GM19238 (cell line): ENCODE results near the gene ERGIC1.

ENCODE experiments used
- DNase-seq: peaks from one replicate; pipeline ENCODE4 v3.0.0; 2011; ENCODE audit warnings: low spot score; ENCODE audit not compliant: insufficient read length

The ERGIC1 gene

GRCh38 chr5:172919525-172920446 lies 85.7 kb downstream of the ERGIC1 start:
- DNase-seq = no peak

GRCh38 chr5:172920447-172920849 lies 86.4 kb downstream of the ERGIC1 start:
- no peak for DNase-seq

- DNase-seq = no peak
Observed at GRCh38 chr5:172920995-172921394, 86.9 kb downstream of the ERGIC1 start.

- no peak for DNase-seq
Observed at GRCh38 chr5:172921906-172922305, 87.9 kb downstream of the ERGIC1 start.

DNA sequence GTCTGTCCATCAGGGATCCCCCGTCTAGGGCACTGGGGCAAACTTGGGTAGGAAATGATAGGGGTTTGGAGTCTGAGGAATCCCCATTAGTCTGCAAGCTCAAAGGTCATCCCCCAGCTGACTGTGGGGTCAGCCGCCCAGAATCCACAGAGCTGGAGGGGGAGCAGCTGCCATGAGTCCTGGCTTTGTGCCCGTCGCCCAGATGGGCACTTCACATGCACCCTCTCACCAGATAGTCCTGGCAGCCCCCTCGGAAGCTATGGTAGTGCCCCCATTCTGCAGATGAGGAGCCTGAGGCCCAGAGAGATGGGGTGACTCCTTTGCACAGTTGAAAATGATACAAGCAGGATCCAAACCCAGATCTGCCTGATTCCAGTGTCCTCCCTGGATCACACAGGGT lies 89.5 kb downstream of the ERGIC1 start:
- DNase-seq = no peak

DNA sequence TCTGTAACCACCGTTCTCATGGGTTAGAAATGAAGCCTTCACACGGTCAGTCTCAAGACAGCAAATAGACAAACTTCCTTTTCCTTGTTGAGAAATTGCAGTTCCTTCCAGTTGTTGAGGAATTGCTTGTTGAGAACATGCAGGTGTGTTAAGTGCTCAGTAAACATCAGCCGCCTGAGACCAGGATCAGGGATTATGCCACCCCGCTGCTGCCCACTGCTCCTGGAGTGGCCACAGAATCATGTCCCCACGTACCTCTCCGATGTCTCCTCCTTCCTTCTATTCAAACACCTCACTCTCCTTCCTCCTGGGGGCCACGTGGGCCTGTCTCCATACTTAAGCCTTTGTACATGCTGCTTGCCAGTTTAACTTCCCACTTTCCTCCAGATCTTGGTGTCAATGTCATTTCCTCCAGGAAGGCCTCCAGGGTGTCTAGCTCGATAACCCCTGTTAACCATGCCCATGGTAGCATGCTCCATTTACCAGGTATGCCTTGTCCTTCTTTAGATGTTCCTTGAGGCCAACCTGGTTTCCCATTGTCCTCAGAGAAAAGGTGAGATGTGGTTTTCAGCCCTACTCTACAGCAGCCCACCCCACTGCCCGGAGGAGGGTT lies 91.4 kb downstream of the ERGIC1 start:
- DNase-seq = no peak

- DNase-seq = no peak
Observed at GRCh38 chr5:172926008-172926523, 92.0 kb downstream of the ERGIC1 start.

DNA sequence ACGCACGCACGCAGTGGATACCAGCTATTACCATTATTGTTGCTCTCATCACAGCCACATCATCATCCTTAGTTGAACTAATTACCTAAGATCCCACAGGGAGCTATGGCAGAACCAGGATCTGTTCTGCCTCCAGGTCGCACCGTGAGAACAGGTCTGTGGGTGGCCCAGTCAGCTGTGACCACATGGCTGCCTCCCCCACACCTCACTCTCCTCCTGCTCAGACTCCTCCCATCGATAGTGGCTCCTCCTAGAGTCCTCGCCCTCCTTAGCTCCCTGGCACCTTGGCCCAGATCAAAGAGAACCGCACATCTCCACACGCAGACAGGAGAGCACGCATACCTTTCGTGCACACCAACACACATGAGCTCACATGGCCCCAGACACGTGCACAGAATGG lies 92.7 kb downstream of the ERGIC1 start:
- no peak for DNase-seq

- no peak for DNase-seq
Observed at GRCh38 chr5:172929371-172929838, 95.4 kb downstream of the ERGIC1 start.

DNA sequence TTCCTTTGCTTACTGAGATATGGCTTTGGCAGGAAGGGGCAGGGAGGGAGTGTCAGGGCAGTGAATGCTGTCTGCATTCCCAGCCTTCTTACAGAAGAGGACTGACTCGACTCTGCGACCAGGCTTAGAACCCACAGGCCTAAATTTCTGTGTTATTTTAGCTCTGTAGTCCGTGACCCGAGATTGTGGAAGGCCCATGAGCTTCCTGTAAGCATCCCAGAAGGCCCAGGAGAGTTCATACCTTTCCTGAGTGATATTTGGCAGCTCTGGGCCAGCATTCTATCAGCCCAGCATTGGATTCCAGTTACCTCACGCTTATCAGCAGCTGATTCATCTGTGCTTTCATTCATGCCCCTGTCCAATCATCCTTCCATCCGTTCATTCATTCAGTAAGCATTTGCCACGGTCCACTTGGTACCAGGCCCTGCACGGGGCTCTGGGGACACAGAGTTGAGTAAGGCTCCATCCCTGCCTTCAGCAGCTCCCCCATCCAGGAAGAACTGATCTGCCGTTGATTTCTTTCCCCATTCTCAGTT lies 97.0 kb downstream of the ERGIC1 start:
- no peak for DNase-seq

DNA sequence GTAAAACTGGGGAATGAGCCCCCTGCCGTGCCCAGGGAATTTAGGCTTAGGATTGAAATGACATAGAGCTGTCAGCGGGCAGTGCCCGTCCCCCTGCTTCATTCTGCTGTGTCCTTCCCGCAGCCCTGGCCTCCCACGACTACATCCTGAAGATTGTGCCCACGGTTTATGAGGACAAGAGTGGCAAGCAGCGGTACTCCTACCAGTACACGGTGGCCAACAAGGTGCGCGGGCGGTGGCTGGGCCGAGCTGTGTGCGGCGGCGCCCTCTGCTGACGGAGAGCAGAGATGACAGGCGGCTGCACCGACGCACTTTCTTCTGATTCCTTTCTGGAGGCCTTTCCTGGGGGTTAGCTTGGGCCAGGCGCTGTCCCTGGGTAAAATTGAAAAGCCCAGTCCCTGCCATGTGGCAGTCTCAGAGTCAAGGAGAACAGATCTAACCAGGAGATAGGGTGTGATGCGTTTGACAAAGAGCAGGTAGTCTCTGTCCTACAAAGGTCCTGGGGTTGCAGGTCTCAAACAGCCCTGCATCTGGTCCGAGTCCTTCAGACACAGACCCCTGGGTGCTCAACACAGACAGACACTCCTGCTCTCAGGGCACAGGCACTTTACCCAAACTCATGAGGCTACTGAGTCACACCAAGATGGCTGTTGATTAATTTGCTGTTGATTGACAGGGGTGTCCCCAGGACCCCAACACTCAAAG lies 98.4 kb downstream of the ERGIC1 start:
- peak; percentile 75 for DNase-seq

DNA sequence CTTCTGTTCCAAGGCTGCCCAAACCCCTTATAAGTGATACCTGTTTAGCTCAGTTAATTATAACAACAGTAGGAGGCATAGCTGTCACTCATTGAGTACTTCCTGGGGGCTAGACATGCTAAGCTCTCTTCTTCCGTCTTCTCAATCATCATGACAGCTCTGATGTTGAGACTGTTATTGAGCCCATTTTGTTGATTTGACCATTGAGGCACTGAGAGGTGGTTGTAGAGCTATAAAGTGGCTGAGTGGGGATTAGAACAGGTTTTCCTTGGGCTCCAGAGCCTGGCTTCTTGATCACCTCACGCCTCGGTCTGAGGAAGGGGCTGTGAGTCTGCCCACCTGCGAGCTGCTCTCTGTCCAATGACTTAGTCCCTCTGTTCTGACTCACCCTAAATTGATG lies 99.2 kb downstream of the ERGIC1 start:
- DNase-seq = no peak

GRCh38 chr5:172935096-172935495 lies 101.0 kb downstream of the ERGIC1 start:
- DNase-seq = no peak

- no peak for DNase-seq
Observed at GRCh38 chr5:172936401-172936800, 102.3 kb downstream of the ERGIC1 start.

DNA sequence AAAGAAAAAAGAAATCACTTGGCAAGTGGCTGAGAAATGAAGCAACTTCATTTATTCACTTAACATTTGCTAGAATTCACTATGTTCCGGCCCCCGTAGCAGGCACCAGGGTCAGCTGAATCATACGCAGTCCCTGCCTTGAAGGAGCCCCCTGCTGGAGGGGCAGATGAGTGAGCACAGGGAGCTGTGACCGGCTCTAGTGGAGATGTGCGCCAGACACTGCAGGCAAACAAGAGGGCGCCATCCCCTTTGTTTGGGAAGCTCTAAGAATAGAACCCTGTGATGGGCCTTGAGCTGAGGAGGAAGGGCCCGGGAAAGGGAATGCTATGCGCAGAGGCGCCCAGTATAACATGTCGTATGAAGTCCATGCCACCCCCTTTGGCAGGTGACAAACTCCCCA lies 105.0 kb downstream of the ERGIC1 start:
- DNase-seq = no peak

GRCh38 chr5:172939611-172940267 lies 105.7 kb downstream of the ERGIC1 start:
- no peak for DNase-seq

GRCh38 chr5:172940268-172941066 lies 106.4 kb downstream of the ERGIC1 start:
- DNase-seq = no peak

DNA sequence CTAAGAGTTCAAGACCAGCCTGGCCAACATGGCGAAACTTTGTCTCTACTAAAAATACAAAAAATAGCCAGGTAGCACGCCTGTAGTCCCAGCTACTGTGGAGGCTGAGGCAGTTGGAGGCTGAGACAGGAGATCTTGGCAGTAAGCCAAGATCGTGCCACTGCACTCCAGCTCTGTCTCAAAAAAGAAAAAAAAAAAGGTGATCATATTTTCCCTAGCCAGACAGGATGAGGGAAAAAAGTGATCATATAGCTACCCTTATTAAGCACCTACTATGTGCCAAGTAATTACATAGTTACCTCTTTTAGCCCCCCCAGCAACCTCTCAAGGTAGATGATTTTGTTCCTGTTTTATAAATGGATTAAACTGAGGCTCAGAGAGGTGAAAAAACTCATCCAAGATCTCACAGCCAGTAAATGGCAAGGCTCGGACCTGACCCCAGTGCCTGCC lies 107.0 kb downstream of the ERGIC1 start:
- DNase-seq = no peak

- no peak for DNase-seq
Observed at GRCh38 chr5:172942556-172942955, 108.5 kb downstream of the ERGIC1 start.

- DNase-seq = no peak
Observed at GRCh38 chr5:172943283-172943841, 109.3 kb downstream of the ERGIC1 start.
